Panc1 (cell line): ENCODE data around the gene ZNF366. TPM values are rescaled to one million over a fixed set of nuclear protein-coding genes. Genes with fewer than 3 reads are reported as not detected.

Experiments used
- ATAC-seq: fragments of 200-7000 bp; cut with Tn5 transposase; 2 replicates; pipeline ENCODE4 v1.9.1; 2020; ENCODE audit warnings: mild to moderate bottlenecking, moderate library complexity
- BruUV-seq: library from RNA; stranded (reverse); fragments of 400-500 nt; replicated peaks from 2 replicates; lab custom pipeline; 2021; lab: Mats Ljungman, UMichigan
- CTCF ChIA-PET: fragments of 300-600 bp; sonication (Branson Sonifier 250); formaldehyde crosslinking; loops from one replicate; lab custom pipeline; 2022; ENCODE audit warnings: antibody characterized with exemption; lab: Charles Lee
- POLR2A ChIA-PET: fragments of 300-600 bp; sonication (Branson Sonifier 250); formaldehyde crosslinking; loops from one replicate; lab custom pipeline; 2022; ENCODE audit warnings: antibody characterized with exemption; lab: Charles Lee
- DNase-seq: peaks from one replicate; pipeline ENCODE4 v3.0.0-alpha.2; 2010; ENCODE audit warnings: low read depth, low spot score
- H3K27ac ChIP-seq: 2 replicates; pipeline ENCODE4 v1.5.1; 2011; ENCODE audit warnings: mild to moderate bottlenecking, low read length, inconsistent platforms
- H3K27me3 ChIP-seq: fragments of 200-500 bp; sonication (Bioruptor generic); 2 replicates; pipeline ENCODE4 v1.6.0; 2014; ENCODE audit warnings: low read length, inconsistent platforms; ENCODE audit not compliant: control insufficient read depth, insufficient read depth
- H3K36me3 ChIP-seq: fragments of 200-500 bp; sonication (Bioruptor generic); 2 replicates; pipeline ENCODE4 v1.5.1; 2014; ENCODE audit warnings: inconsistent platforms, mild to moderate bottlenecking, low read length, moderate library complexity; ENCODE audit not compliant: control insufficient read depth, insufficient read depth
- H3K4me1 ChIP-seq: 2 replicates; pipeline ENCODE4 v1.5.1; 2011; ENCODE audit warnings: inconsistent platforms, mild to moderate bottlenecking, low read length, moderate library complexity; ENCODE audit not compliant: control insufficient read depth, insufficient read depth
- H3K4me3 ChIP-seq, 2 experiments: 2 replicates each; pipeline ENCODE4 v1.5.1; 2011 to 2012; ENCODE audit warnings: low read depth in 2 of 2, low read length in 2 of 2, mild to moderate bottlenecking in 2 of 2, inconsistent platforms in 1 of 2, moderate library complexity in 1 of 2
- H3K9me3 ChIP-seq: fragments of 200-500 bp; sonication (Bioruptor generic); 2 replicates; pipeline ENCODE4 v1.5.1; 2014; ENCODE audit warnings: low read depth, mild to moderate bottlenecking, inconsistent platforms, low read length, moderate library complexity; ENCODE audit not compliant: control insufficient read depth, insufficient read depth
- POLR2AphosphoS5 ChIP-seq: IDR thresholded peaks from 2 replicates; pipeline ENCODE4 v1.6.1; 2012; ENCODE audit warnings: mild to moderate bottlenecking, low read depth, low read length, moderate library complexity
- SIN3A ChIP-seq: IDR thresholded peaks from 2 replicates; pipeline ENCODE4 v1.6.1; 2012; ENCODE audit warnings: low read depth, mild to moderate bottlenecking, low read length, moderate library complexity, borderline replicate concordance; ENCODE audit not compliant: insufficient read depth
- TCF7L2 ChIP-seq: IDR thresholded peaks from 2 replicates; pipeline ENCODE4 v1.6.1; 2011; ENCODE audit warnings: mild to moderate bottlenecking, low read depth, low read length, inconsistent platforms
- in situ Hi-C: cut with HindIII; loops from 2 replicates; pipeline ENCODE4 v1.10.0; 2016; ENCODE audit warnings: low sequenced_read_pairs, low pct_unique_long_range_greater_than_20kb
- intact Hi-C: fragments of 100-400 bp; cut with micrococcal nuclease; formaldehyde crosslinking; loops from one replicate; pipeline ENCODE4 v1.10.0; 2022; ENCODE audit not compliant: unreplicated experiment
- total RNA-seq: library from RNA; stranded (reverse); gene quantifications from one replicate; pipeline ENCODE4 v1.2.1, GENCODE V29; 2021; ENCODE audit not compliant: unreplicated experiment
- TF ChIP-seq, protein P1 (sequence below): fragments of 450-650 bp; IDR thresholded peaks from 2 replicates; pipeline ENCODE4 v1.5.1; 2017; ENCODE audit warnings: mild to moderate bottlenecking
- TF ChIP-seq, protein P2 (sequence below), 2 experiments: IDR thresholded peaks; 2 replicates each; pipeline ENCODE4 v1.6.1; 2011 to 2012; ENCODE audit warnings: low read depth in 2 of 2, control low read depth in 1 of 2, low read length in 1 of 2, mild to moderate bottlenecking in 1 of 2, moderate library complexity in 1 of 2; ENCODE audit not compliant: insufficient read depth in 1 of 2

Gene ZNF366
- total RNA-seq, 1 experiment from 2014 or later = not detected

DNA sequence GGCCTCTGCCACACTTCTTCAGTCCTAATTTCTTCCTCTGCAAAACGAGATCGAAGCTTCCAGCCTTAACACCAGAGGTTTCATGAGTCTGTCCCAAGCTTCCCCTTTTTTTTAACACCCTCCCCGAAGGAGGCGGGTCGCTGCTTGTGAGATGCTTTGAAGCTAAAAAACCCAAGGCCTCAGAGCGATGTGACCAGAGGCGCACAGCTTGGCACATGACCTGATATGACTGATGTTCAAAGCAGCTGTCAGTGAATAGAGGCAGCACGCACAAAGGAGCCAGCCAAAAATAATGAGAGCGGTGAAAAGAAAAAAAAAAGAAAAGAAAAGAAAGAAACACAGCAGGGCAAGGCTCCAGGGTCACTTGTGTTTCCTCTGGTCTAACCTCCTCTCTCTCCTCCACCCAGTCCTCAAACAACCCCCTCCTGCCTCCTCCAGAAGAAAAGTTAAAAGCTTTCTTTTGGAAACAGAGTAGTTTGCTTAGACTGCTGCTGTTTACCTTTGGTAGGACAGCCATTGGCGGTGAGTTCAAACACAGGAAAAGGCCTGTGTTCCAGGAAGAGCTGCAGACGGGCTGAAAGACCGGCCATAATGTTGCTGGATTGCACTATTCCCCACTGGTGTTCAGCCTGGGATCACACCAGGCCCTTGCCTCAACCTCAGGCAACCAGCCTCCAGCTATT lies 10.9 kb upstream of the ZNF366 start:
- DNase-seq (no peak), ATAC-seq (no peak)
- Histone ChIP-seq H3K27ac (no peak overlapping the region), H3K9me3 (peaks cover 9% of the 10 kb centered on the region; the same call in 1 of the 2 replicates), H3K4me3 (no peak overlapping the region), H3K36me3 (no peaks in the 10 kb centered on the region), H3K4me1 (no peaks in the 10 kb centered on the region), H3K27me3 (no peaks in the 10 kb centered on the region)
- intact Hi-C loops (no loop called here), in situ Hi-C loops (no loop called here)
- ChIA-PET CTCF (no interaction called here), POLR2A (no interaction called here)
- TF ChIP-seq POLR2AphosphoS5 = no peak
- TF ChIP-seq, protein P1, sequence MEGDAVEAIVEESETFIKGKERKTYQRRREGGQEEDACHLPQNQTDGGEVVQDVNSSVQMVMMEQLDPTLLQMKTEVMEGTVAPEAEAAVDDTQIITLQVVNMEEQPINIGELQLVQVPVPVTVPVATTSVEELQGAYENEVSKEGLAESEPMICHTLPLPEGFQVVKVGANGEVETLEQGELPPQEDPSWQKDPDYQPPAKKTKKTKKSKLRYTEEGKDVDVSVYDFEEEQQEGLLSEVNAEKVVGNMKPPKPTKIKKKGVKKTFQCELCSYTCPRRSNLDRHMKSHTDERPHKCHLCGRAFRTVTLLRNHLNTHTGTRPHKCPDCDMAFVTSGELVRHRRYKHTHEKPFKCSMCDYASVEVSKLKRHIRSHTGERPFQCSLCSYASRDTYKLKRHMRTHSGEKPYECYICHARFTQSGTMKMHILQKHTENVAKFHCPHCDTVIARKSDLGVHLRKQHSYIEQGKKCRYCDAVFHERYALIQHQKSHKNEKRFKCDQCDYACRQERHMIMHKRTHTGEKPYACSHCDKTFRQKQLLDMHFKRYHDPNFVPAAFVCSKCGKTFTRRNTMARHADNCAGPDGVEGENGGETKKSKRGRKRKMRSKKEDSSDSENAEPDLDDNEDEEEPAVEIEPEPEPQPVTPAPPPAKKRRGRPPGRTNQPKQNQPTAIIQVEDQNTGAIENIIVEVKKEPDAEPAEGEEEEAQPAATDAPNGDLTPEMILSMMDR = no peak
- no peak for TF ChIP-seq SIN3A
- no peak for TF ChIP-seq TCF7L2
- TF ChIP-seq, protein P2, sequence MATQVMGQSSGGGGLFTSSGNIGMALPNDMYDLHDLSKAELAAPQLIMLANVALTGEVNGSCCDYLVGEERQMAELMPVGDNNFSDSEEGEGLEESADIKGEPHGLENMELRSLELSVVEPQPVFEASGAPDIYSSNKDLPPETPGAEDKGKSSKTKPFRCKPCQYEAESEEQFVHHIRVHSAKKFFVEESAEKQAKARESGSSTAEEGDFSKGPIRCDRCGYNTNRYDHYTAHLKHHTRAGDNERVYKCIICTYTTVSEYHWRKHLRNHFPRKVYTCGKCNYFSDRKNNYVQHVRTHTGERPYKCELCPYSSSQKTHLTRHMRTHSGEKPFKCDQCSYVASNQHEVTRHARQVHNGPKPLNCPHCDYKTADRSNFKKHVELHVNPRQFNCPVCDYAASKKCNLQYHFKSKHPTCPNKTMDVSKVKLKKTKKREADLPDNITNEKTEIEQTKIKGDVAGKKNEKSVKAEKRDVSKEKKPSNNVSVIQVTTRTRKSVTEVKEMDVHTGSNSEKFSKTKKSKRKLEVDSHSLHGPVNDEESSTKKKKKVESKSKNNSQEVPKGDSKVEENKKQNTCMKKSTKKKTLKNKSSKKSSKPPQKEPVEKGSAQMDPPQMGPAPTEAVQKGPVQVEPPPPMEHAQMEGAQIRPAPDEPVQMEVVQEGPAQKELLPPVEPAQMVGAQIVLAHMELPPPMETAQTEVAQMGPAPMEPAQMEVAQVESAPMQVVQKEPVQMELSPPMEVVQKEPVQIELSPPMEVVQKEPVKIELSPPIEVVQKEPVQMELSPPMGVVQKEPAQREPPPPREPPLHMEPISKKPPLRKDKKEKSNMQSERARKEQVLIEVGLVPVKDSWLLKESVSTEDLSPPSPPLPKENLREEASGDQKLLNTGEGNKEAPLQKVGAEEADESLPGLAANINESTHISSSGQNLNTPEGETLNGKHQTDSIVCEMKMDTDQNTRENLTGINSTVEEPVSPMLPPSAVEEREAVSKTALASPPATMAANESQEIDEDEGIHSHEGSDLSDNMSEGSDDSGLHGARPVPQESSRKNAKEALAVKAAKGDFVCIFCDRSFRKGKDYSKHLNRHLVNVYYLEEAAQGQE (IDR thresholded peaks at IDR 0.05; ENCODE audit: insufficient read depth in 1 of 2, low read depth in 2 of 2, low read length in 1 of 2) = no peak
- no TSS peak for BruUV-seq

DNA sequence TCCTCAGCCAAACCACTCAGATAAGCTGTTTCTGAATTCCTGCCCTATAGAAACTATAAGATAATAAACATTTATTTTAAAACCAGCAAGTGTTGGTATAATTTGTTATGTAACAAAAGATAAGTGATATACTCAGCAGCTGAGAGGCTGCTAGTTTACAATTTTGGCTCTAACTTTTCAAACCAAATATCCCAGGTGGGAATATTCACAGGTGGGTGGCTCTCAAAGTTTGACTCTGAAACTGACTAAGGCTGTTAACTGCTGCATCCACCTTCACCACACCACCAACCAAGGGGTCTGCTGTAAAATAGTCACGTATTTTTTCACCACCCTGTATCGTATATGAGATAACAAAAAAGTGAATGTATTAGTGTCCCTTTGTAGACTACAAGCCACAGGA lies 9.7 kb upstream of the ZNF366 start:
- BruUV-seq = no TSS peak
- H3K27me3 ChIP-seq = no peaks in the 10 kb centered on the region
- intact Hi-C loops (no loop called here), in situ Hi-C loops (no loop called here)
- no peaks in the 10 kb centered on the region for H3K36me3 ChIP-seq
- TF ChIP-seq, protein P2 (IDR thresholded peaks at IDR 0.05; ENCODE audit: insufficient read depth in 1 of 2, low read depth in 2 of 2, low read length in 1 of 2) = no peak
- TF ChIP-seq, protein P1 = no peak
- no peak for TF ChIP-seq POLR2AphosphoS5
- no peak for TF ChIP-seq SIN3A
- TF ChIP-seq TCF7L2 = no peak
- H3K9me3 ChIP-seq = peaks cover 3% of the 10 kb centered on the region; the same call in 1 of the 2 replicates
- DNase-seq (no peak), ATAC-seq (no peak)
- H3K4me1 ChIP-seq = no peaks in the 10 kb centered on the region
- H3K4me3 ChIP-seq = no peak overlapping the region
- no peak overlapping the region for H3K27ac ChIP-seq
- CTCF ChIA-PET = no interaction called here
- POLR2A ChIA-PET = no interaction called here
